ENCODE results near the gene CRY1. TPM values are rescaled to one million over a fixed set of nuclear protein-coding genes. Genes with fewer than 3 reads are reported as not detected.

Gene CRY1
- total and polyA plus RNA-seq, 9 of the 15 experiments (the other 6 are each of a cell fraction or from before 2014, with no cell fraction given) = 8.7 to 33.3 (median 25.2) TPM

GRCh38 chr12:106987846-106988245, 105.5 kb downstream of the CRY1 start:
- 84% methylated on average over 6 of the region's 6 CpGs for WGBS (ENCODE audit: insufficient coverage, low coverage, missing lambda C conversion rate)
- Histone ChIP-seq H3K4me1 (replicated peaks in 1 of 2; ENCODE audit: control insufficient read depth in 2 of 2, insufficient read depth in 2 of 2, low read length in 2 of 2) (peaks cover 16 to 25% of the 10 kb centered on the region in 2 experiments), H3K9ac (ENCODE audit: insufficient read depth in 1 of 2, low read depth in 2 of 2, low read length in 2 of 2) (peak overlapping the region in 1 of 2 experiments; percentile 79; a peak in 1 of 4 replicates), H3K9me1 (ENCODE audit: control insufficient read depth, insufficient read depth, low read length) (no peaks in the 10 kb centered on the region), H3K27me3 (ENCODE audit: control insufficient read depth in 2 of 2, insufficient read depth in 2 of 2, low read length in 2 of 2) (no peaks in the 10 kb centered on the region), H2AFZ (ENCODE audit: low read depth, low read length) (peak overlapping the region; percentile 80), H3K79me2 (ENCODE audit: control insufficient read depth, insufficient read depth, low read length) (peaks cover 37% of the 10 kb centered on the region), H3K4me3 (no peak overlapping the region), H3K36me3 (ENCODE audit: control insufficient read depth, insufficient read depth, low read length) (peaks cover 28% of the 10 kb centered on the region), H3K9me3 (replicated peaks; ENCODE audit: control insufficient read depth, insufficient read depth, low read depth, low read length) (peaks cover 5% of the 10 kb centered on the region; the same call in 1 of the 2 replicates), H3K4me2 (ENCODE audit: insufficient read depth, low read length) (0 out of 2 replicates have a peak overlapping the region, but pooled peaks have one; percentile 1), H4K20me1 (replicated peaks; ENCODE audit: control insufficient read depth, insufficient read depth, low read length) (no peaks in the 10 kb centered on the region), H3K27ac (ENCODE audit: extremely low read depth, low read depth, low read length) (no peak overlapping the region)
- ATAC-seq = no peak
- DNase-seq (ENCODE audit: extremely low read depth in 1 of 4, low spot score in 3 of 4) = no peak
- CTCF ChIA-PET (ENCODE audit: low intra/inter-chr PET ratio) = no interaction called here
- no peak for TF ChIP-seq KLF10 (CRISPR knock-in tag; IDR thresholded peaks at IDR 0.05)
- no peak for TF ChIP-seq GABPB2 (CRISPR knock-in tag; conservative IDR thresholded peaks at IDR 0.05)
- TF ChIP-seq ZFP30 (CRISPR knock-in tag; IDR thresholded peaks at IDR 0.05; ENCODE audit: borderline replicate concordance) = no peak
- TF ChIP-seq CLOCK (CRISPR knock-in tag; IDR thresholded peaks at IDR 0.05; ENCODE audit: borderline replicate concordance) = no peak
- TF ChIP-seq MXD1 (CRISPR knock-in tag; IDR thresholded peaks at IDR 0.05; ENCODE audit: borderline replicate concordance, poor library complexity, severe bottlenecking) = no peak
- TF ChIP-seq ZNF197 (CRISPR knock-in tag; IDR thresholded peaks at IDR 0.05; ENCODE audit: low read depth) = no peak
- TF ChIP-seq ZKSCAN1 (IDR thresholded peaks at IDR 0.05; ENCODE audit: low read depth, low read length) = 0 out of 2 replicates have a peak, but pooled peaks have one; percentile 41
- no peak for TF ChIP-seq ILK (tag; IDR thresholded peaks at IDR 0.05; ENCODE audit: borderline replicate concordance, low read depth)
- TF ChIP-seq NRF1 (conservative IDR thresholded peaks at IDR 0.05 in 1 of 2, IDR thresholded peaks at IDR 0.05 in 1 of 2) = no peak
- TF ChIP-seq ZNF316 (IDR thresholded peaks at IDR 0.05) = 0 out of 2 replicates have a peak, but pooled peaks have one; percentile 52
- no peak for TF ChIP-seq CREB3 (tag; conservative IDR thresholded peaks at IDR 0.05; ENCODE audit: low read depth)
- in situ Hi-C loops (cut with MboI) = no loop called here
- intact Hi-C loops (cut with micrococcal nuclease) = loop anchor here (1.0 to 5.0 kb wide), 3 partner anchors 31 to 104 kb away; no protein-coding TSS in a partner anchor
- FAIRE-seq = no peak
- POLR2A ChIA-PET = interaction anchor here (0.6 to 2.4 kb wide), 5 partner anchors 9 to 32 kb away, joined by 3 to 13 read pairs (median 3); partner anchors contain the start of gene TMEM263
- no TSS peak for BruUV-seq (replicated peaks)

Data from K562 (cell line).